RWPE2 (cell line): ENCODE measurements around the gene CUBN.

Experiments used
- ATAC-seq: fragments of 200-7000 bp; cut with Tn5 transposase; 3 replicates; pipeline ENCODE4 v1.9.1; 2021; ENCODE audit warnings: low read depth
- DNase-seq: peaks from one replicate; pipeline ENCODE4 v3.0.0-alpha.2; 2020; ENCODE audit warnings: low spot score
- H3K27ac ChIP-seq: fragments of 450-650 bp; 2 replicates; pipeline ENCODE4 v1.5.1; 2017; ENCODE audit warnings: mild to moderate bottlenecking; ENCODE audit not compliant: poor library complexity, severe bottlenecking
- H3K27me3 ChIP-seq: fragments of 250-450 bp; sonication (Bioruptor Pico); 2 replicates; pipeline ENCODE4 v1.5.1; 2021; ENCODE audit warnings: mild to moderate bottlenecking, moderate library complexity; ENCODE audit not compliant: insufficient read depth, poor library complexity, severe bottlenecking
- H3K36me3 ChIP-seq: fragments of 250-450 bp; sonication (Bioruptor Pico); 2 replicates; pipeline ENCODE4 v1.5.1; 2020; ENCODE audit warnings: low read depth, mild to moderate bottlenecking, moderate library complexity
- H3K4me1 ChIP-seq: fragments of 250-450 bp; sonication (Bioruptor Pico); 2 replicates; pipeline ENCODE4 v1.5.1; 2021; ENCODE audit warnings: mild to moderate bottlenecking, moderate library complexity; ENCODE audit not compliant: insufficient read depth, poor library complexity, severe bottlenecking
- H3K4me3 ChIP-seq: fragments of 250-450 bp; sonication (Bioruptor Pico); 2 replicates; pipeline ENCODE4 v1.5.1; 2021; ENCODE audit warnings: mild to moderate bottlenecking, moderate library complexity; ENCODE audit not compliant: severe bottlenecking
- H3K9me3 ChIP-seq: fragments of 250-450 bp; sonication (Bioruptor Pico); 2 replicates; pipeline ENCODE4 v1.5.1; 2021; ENCODE audit warnings: mild to moderate bottlenecking, moderate library complexity; ENCODE audit not compliant: severe bottlenecking
- CTCF ChIP-seq: fragments of 450-650 bp; IDR thresholded peaks from one replicate; pipeline ENCODE4 v1.5.1; 2017; ENCODE audit warnings: mild to moderate bottlenecking, moderate library complexity; ENCODE audit not compliant: poor library complexity, severe bottlenecking

The CUBN gene

GRCh38 chr10:16931930-16932329 lies 197.7 kb downstream of the CUBN start:
- Histone ChIP-seq H3K4me1 (no peaks in the 10 kb centered on the region), H3K9me3 (no peaks in the 10 kb centered on the region), H3K4me3 (no peak overlapping the region), H3K36me3 (no peaks in the 10 kb centered on the region), H3K27me3 (no peaks in the 10 kb centered on the region), H3K27ac (no peak overlapping the region)
- DNase-seq (no peak), ATAC-seq (no peak)
- TF ChIP-seq CTCF = no peak

GRCh38 chr10:16930540-16930939 lies 199.1 kb downstream of the CUBN start:
- TF ChIP-seq CTCF = no peak
- DNase-seq (no peak), ATAC-seq (no peak)
- H3K27ac ChIP-seq = no peak overlapping the region
- no peaks in the 10 kb centered on the region for H3K9me3 ChIP-seq
- no peaks in the 10 kb centered on the region for H3K27me3 ChIP-seq
- H3K4me1 ChIP-seq = no peaks in the 10 kb centered on the region
- H3K36me3 ChIP-seq = no peaks in the 10 kb centered on the region
- no peak overlapping the region for H3K4me3 ChIP-seq

- no peaks in the 10 kb centered on the region for H3K4me1 ChIP-seq
- H3K27ac ChIP-seq = no peak overlapping the region
- ATAC-seq (no peak), DNase-seq (no peak)
- no peaks in the 10 kb centered on the region for H3K36me3 ChIP-seq
- no peaks in the 10 kb centered on the region for H3K9me3 ChIP-seq
- TF ChIP-seq CTCF = no peak
- no peaks in the 10 kb centered on the region for H3K27me3 ChIP-seq
- H3K4me3 ChIP-seq = no peak overlapping the region
These were observed 200.5 kb downstream of the CUBN start for GRCh38 chr10:16929069-16929468.

- no peak for TF ChIP-seq CTCF
- no peaks in the 10 kb centered on the region for H3K9me3 ChIP-seq
- ATAC-seq = no peak
These were observed 202.1 kb downstream of the CUBN start for GRCh38 chr10:16927546-16927945.

GRCh38 chr10:16923726-16924125 lies 205.9 kb downstream of the CUBN start:
- ATAC-seq = no peak
- H3K27ac ChIP-seq = no peak overlapping the region

More at GRCh38 chr10:16927546-16927945, 202.1 kb downstream of the CUBN start:
- Histone ChIP-seq H3K27ac (no peak overlapping the region), H3K4me1 (no peaks in the 10 kb centered on the region), H3K27me3 (no peaks in the 10 kb centered on the region), H3K4me3 (no peak overlapping the region), H3K36me3 (no peaks in the 10 kb centered on the region)
- no peak for DNase-seq

More at GRCh38 chr10:16923726-16924125, 205.9 kb downstream of the CUBN start:
- Histone ChIP-seq H3K9me3 (no peaks in the 10 kb centered on the region), H3K4me3 (no peak overlapping the region), H3K27me3 (no peaks in the 10 kb centered on the region), H3K4me1 (no peaks in the 10 kb centered on the region), H3K36me3 (no peaks in the 10 kb centered on the region)
- no peak for TF ChIP-seq CTCF
- DNase-seq = no peak
